Measurements from ENCODE around the gene CDKN2C. TPM values are rescaled to one million over a fixed set of nuclear protein-coding genes. Genes with fewer than 3 reads are reported as not detected.
"Not testable (repeated sequence)": the region's sequence is repeated elsewhere in the genome, so short reads cannot be mapped to it uniquely, and the experiment has no call there.

Gene CDKN2C
- total RNA-seq (2014; rRNA removed; shearing (Covaris generic)), result 66.6 and 71.1 TPM in 2 replicates

GRCh38 chr1:50969611-50970508 is at the start of gene CDKN2C:
Gene CDKN2C (plus strand): TSS chr1:50970245. CDS start chr1:50970369, 124 bp downstream.
- Histone ChIP-seq H3K27ac (peak within 1 kb of the TSS; percentile 91), H3K36me3 (peaks cover 11% of the 10 kb centered on the region; the same call in 1 of the 2 replicates), H3K4me3 (peak within 1 kb of the TSS; percentile 84), H3K4me1 (peaks cover 9% of the 10 kb centered on the region; the same call in 1 of the 2 replicates), H3K27me3 (no peaks in the 10 kb centered on the region), H3K9me3 (replicated peaks) (no peaks in the 10 kb centered on the region)
- DNase-seq, result peak; percentile 88 to 92

- no peak for DNase-seq
- Histone ChIP-seq H3K36me3 (peaks cover 5% of the 10 kb centered on the region; the same call in 1 of the 2 replicates), H3K4me1 (no peaks in the 10 kb centered on the region), H3K27me3 (no peaks in the 10 kb centered on the region), H3K27ac (no peak overlapping the region), H3K9me3 (replicated peaks) (peaks cover 12% of the 10 kb centered on the region), H3K4me3 (no peak overlapping the region)
Measured at GRCh38 chr1:50920409-50920808, 49.6 kb upstream of the CDKN2C start.

DNA sequence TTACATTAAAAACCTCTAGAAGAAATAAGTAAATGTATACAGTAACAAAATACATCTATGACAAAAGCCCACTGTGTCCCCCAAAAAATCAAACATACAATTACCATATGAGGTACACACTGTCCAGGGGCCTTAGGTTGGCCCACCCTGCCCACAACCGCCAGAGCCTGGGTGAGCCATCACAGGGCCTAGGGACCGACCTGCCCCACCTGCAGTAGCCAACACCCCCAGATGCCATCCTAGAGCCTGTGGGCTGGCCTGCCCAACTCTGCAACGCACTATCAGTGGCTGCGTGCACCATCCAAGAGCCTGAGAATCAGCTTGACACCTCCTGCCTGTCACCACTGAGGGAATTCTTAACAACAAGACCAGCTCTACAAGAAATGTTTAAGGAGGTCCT is 49.0 kb upstream of the CDKN2C start:
- no peak overlapping the region for H3K4me3 ChIP-seq
- peaks cover 5% of the 10 kb centered on the region; the same call in 1 of the 2 replicates for H3K36me3 ChIP-seq
- DNase-seq, result no peak
- peaks cover 12% of the 10 kb centered on the region for H3K9me3 ChIP-seq (replicated peaks)
- H3K4me1 ChIP-seq, result no peaks in the 10 kb centered on the region
- H3K27ac ChIP-seq, result no peak overlapping the region
- H3K27me3 ChIP-seq, result no peaks in the 10 kb centered on the region

GRCh38 chr1:50923564-50923963 is 46.5 kb upstream of the CDKN2C start:
- no peak overlapping the region for H3K27ac ChIP-seq
- H3K36me3 ChIP-seq, result peaks cover 5% of the 10 kb centered on the region; the same call in 1 of the 2 replicates
- no peak for DNase-seq
- no peak overlapping the region for H3K4me3 ChIP-seq
- H3K4me1 ChIP-seq, result 0 out of 2 replicates have a peak, but pooled peaks cover 3% of the 10 kb centered on the region
- H3K9me3 ChIP-seq (replicated peaks), result peaks cover 12% of the 10 kb centered on the region
- H3K27me3 ChIP-seq, result no peaks in the 10 kb centered on the region

- Histone ChIP-seq H3K36me3 (0 out of 2 replicates have a peak, but pooled peaks cover 7% of the 10 kb centered on the region), H3K4me1 (0 out of 2 replicates have a peak, but pooled peaks cover 3% of the 10 kb centered on the region), H3K27me3 (no peaks in the 10 kb centered on the region), H3K27ac (no peak overlapping the region), H3K9me3 (replicated peaks) (no peaks in the 10 kb centered on the region), H3K4me3 (no peak overlapping the region)
- peak in 1 of 2 experiments; percentile 59 for DNase-seq
Measured at GRCh38 chr1:50929376-50929958, 40.6 kb upstream of the CDKN2C start.

DNA sequence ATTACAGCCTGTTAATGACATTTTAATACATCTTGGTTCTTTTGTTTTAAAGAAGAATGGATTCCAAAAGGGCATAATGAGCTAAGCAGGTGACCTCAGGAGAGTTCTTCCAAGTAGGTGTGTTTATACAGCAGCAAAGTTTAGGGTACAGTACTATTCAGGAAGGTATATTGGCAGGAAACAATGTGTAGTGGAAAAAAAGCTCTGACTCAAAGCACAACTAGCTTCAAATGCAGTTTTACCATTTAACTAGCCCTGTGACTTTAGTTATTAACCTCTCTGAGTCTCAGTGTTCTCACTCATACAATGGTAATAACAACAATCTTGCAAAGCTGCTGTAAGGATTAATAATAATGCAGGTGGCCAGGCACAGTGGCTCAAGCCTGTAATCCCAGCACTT is 39.9 kb upstream of the CDKN2C start:
- Histone ChIP-seq H3K27me3 (no peaks in the 10 kb centered on the region), H3K36me3 (0 out of 2 replicates have a peak, but pooled peaks cover 8% of the 10 kb centered on the region), H3K4me3 (no peak overlapping the region), H3K9me3 (replicated peaks) (no peaks in the 10 kb centered on the region), H3K4me1 (0 out of 2 replicates have a peak, but pooled peaks cover 3% of the 10 kb centered on the region), H3K27ac (no peak overlapping the region)
- DNase-seq, result no peak

DNA sequence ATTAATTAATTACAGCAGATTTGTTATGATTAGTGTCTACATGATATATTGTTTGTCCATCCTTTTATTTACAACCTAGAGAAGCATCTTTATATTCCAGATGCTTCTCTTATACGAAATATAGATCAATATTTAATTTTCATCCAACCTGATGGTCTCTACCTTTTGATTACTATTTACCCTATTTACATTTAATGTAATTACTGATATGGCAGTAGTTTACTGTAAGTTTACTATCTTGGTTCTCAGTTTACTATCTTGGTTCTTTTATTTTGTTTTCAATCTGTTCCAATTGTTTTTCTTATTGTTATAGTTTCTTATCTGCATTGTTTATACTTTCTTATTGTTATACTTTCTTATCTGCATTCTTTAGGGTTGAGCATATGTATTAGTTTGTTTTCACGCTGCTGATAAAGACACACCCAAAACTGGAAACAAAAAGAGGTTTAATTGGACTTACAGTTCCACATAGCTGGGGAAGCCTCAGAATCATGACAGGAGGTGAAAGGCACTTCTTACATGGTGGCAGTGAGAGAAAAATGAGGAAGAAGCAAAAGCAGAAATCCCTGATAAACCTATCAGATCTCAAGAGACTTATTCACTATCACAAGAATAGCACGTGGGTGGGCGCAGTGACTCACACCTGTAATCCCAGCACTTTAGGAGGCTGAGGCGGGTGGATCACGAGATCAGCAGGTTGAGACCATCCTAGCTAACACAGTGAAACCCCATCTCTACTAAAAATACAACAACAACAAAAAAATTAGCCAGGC is 38.9 kb upstream of the CDKN2C start:
- Histone ChIP-seq H3K9me3 (replicated peaks) (no peaks in the 10 kb centered on the region), H3K36me3 (peaks cover 8% of the 10 kb centered on the region; the same call in 1 of the 2 replicates), H3K4me3 (no peak overlapping the region), H3K27me3 (no peaks in the 10 kb centered on the region), H3K4me1 (0 out of 2 replicates have a peak, but pooled peaks cover 3% of the 10 kb centered on the region), H3K27ac (no peak overlapping the region)
- no peak for DNase-seq

DNA sequence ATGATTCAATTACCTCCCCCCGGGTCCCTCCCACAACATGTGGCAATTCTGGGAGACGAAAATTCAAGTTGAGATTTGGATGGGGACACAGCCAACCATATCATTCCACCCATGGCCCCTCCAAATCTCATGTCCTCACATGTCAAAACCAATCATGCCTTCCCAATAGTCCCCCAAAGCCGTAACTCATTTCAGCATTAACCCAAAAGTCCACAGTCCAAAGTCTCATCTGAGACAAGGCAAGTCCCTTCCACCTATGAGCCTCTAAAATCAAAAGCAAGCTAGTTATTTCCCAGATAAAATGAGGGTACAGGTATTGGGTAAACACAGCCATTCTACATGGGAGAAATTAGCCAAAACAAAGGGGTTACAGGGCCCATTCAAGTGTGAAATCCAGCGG is 38.0 kb upstream of the CDKN2C start:
- not testable (repeated sequence) for H3K4me1 ChIP-seq; H3K4me3 ChIP-seq; H3K27me3 ChIP-seq; H3K27ac ChIP-seq; H3K36me3 ChIP-seq; DNase-seq; H3K9me3 ChIP-seq (replicated peaks)

GRCh38 chr1:50933770-50934169 is 36.3 kb upstream of the CDKN2C start:
- H3K9me3 ChIP-seq (replicated peaks); DNase-seq; H3K27ac ChIP-seq; H3K27me3 ChIP-seq; H3K4me3 ChIP-seq; H3K4me1 ChIP-seq; H3K36me3 ChIP-seq: not testable (repeated sequence)

- no peaks in the 10 kb centered on the region for H3K4me1 ChIP-seq
- no peak overlapping the region for H3K27ac ChIP-seq
- DNase-seq, result no peak
- H3K36me3 ChIP-seq, result peaks cover 8% of the 10 kb centered on the region; the same call in 1 of the 2 replicates
- H3K4me3 ChIP-seq, result no peak overlapping the region
- no peaks in the 10 kb centered on the region for H3K9me3 ChIP-seq (replicated peaks)
- no peaks in the 10 kb centered on the region for H3K27me3 ChIP-seq
Measured at GRCh38 chr1:50934838-50935237, 35.2 kb upstream of the CDKN2C start.

GRCh38 chr1:50935276-50935675 is 34.8 kb upstream of the CDKN2C start:
- not testable (repeated sequence) for H3K4me3 ChIP-seq; H3K27me3 ChIP-seq; DNase-seq; H3K36me3 ChIP-seq; H3K27ac ChIP-seq; H3K4me1 ChIP-seq; H3K9me3 ChIP-seq (replicated peaks)

- Histone ChIP-seq H3K9me3 (replicated peaks) (no peaks in the 10 kb centered on the region; the same call in 1 of the 2 replicates), H3K4me3 (no peak overlapping the region), H3K27me3 (no peaks in the 10 kb centered on the region), H3K4me1 (no peaks in the 10 kb centered on the region), H3K27ac (no peak overlapping the region), H3K36me3 (peaks cover 8% of the 10 kb centered on the region; the same call in 1 of the 2 replicates)
- DNase-seq, result no peak
Measured at GRCh38 chr1:50936321-50936720, 33.7 kb upstream of the CDKN2C start.

- Histone ChIP-seq H3K36me3 (peaks cover 4% of the 10 kb centered on the region; the same call in 1 of the 2 replicates), H3K27ac (no peak overlapping the region), H3K4me1 (no peaks in the 10 kb centered on the region), H3K4me3 (no peak overlapping the region), H3K9me3 (replicated peaks) (no peaks in the 10 kb centered on the region; the same call in 1 of the 2 replicates), H3K27me3 (no peaks in the 10 kb centered on the region)
- DNase-seq, result no peak
Measured at GRCh38 chr1:50940291-50940690, 29.8 kb upstream of the CDKN2C start.

DNA sequence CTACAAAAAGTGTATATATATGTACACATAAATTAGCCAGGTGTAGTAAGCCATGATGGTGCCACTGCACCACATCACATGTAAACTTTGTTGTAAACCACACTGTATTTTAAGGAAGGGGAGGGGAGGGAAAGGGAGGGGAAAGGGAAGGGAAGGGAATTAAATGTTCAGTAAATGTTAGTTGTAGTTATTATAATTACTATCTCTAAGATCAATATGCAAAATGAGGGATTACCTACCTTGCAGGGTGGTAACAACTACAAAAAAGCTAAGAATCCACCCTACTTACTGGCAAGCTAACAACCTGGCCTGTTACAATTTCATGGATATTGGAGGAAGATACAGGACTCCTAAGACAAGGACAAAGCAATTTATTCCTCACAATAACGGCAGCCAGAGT is 27.7 kb upstream of the CDKN2C start:
- no peaks in the 10 kb centered on the region for H3K4me1 ChIP-seq
- peaks cover 8% of the 10 kb centered on the region; the same call in 1 of the 2 replicates for H3K36me3 ChIP-seq
- no peak overlapping the region for H3K4me3 ChIP-seq
- no peaks in the 10 kb centered on the region for H3K27me3 ChIP-seq
- no peak for DNase-seq
- no peak overlapping the region for H3K27ac ChIP-seq
- H3K9me3 ChIP-seq (replicated peaks), result no peaks in the 10 kb centered on the region; the same call in 1 of the 2 replicates
